Activated naive CD4-positive, alpha-beta T cell treated with anti-CD3 and anti-CD28 coated beads, Interleukin-2, amount 50 U/mL, for 72 hours (primary cell): ENCODE results near the gene CYP1A1. TPM values are rescaled to one million over a fixed set of nuclear protein-coding genes. Genes with fewer than 3 reads are reported as not detected.

Experiments used
- ATAC-seq, 2 donors: fragments of 150-1000 bp; cut with Tn5 transposase; 2 replicates each; pipeline ENCODE4 v1.10.0; 2021; ENCODE audit warnings: mild to moderate bottlenecking in 2 of 2, moderate library complexity in 2 of 2
- DNase-seq, 2 donors: peaks; one replicate each; pipeline ENCODE4 v3.0.0; 2021 to 2022; ENCODE audit warnings: low spot score in 2 of 2
- H3K27ac Mint-ChIP-seq, 2 donors: one replicate each; pipeline ENCODE4 v1.8.0; 2022; ENCODE audit warnings: mild to moderate bottlenecking in 2 of 2, mixed read lengths in 2 of 2
- H3K36me3 Mint-ChIP-seq, 2 donors: one replicate each; pipeline ENCODE4 v1.8.0; 2022; ENCODE audit warnings: mixed read lengths in 2 of 2
- H3K9me3 Mint-ChIP-seq, 2 donors: one replicate each; pipeline ENCODE4 v1.8.0; 2022; ENCODE audit warnings: mixed read lengths in 2 of 2
- total RNA-seq, 2 donors: library from RNA; stranded (reverse); gene quantifications; one replicate each; pipeline ENCODE4 v1.2.3, GENCODE V29; 2022

Gene CYP1A1
- total RNA-seq, 2 donors from 2014 or later = 2.1 to 11.4 TPM

DNA sequence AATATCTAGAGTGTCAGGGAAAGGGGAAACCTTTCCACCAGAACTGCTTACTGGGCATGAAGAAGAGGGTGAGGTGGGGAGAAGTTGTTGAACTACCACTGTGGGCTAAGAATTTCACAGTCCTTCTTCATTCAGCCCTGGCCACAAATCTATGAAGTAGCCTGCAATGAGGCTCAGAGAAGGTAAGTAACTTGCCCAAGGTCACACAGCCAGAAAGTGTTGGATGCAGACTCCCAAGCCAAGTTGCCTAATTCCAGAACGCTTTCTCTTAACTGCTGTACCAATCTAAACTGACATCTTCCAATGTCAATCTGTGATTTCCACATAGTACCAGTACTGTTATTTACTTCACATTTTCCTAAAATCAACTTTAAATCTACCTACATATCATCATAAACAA, 2.1 kb downstream of the CYP1A1 start:
- DNase-seq (peak in 1 of 2 donors; percentile 7), ATAC-seq (no peak)
- no peaks in the 10 kb centered on the region for H3K36me3 Mint-ChIP-seq
- no peaks in the 10 kb centered on the region for H3K9me3 Mint-ChIP-seq
- H3K27ac Mint-ChIP-seq = peak overlapping the region in 1 of 2 donors; percentile 10

- H3K36me3 Mint-ChIP-seq = no peaks in the 10 kb centered on the region
- H3K27ac Mint-ChIP-seq = peak overlapping the region in 1 of 2 donors; percentile 6
- ATAC-seq (no peak), DNase-seq (peak in 1 of 2 donors; percentile 31)
- H3K9me3 Mint-ChIP-seq = no peaks in the 10 kb centered on the region
Observed at GRCh38 chr15:74722591-74722990, 2.7 kb downstream of the CYP1A1 start.

- Mint-ChIP-seq H3K9me3 (no peaks in the 10 kb centered on the region), H3K36me3 (no peaks in the 10 kb centered on the region), H3K27ac (no peak overlapping the region)
- ATAC-seq (no peak), DNase-seq (no peak)
Observed at GRCh38 chr15:74716651-74717050, 8.7 kb downstream of the CYP1A1 start.

DNA sequence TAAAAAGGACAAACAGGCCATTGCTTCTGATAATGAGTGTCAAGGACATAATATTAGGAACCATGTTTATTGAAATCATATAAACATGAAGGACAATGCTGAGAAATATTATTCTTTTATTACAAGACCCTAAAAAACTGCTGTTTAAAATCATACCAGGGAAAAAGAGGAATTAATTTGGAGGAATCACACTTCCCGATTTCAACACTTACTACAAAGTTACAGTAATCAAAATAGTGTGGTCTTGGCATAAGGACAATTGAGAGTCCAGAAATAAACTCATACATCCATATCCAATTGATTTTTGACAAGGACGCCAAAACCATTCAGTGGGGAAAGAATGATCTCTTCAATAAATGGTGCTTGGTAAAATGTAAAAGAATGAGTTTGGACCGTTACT, 13.0 kb downstream of the CYP1A1 start:
- no peaks in the 10 kb centered on the region for H3K36me3 Mint-ChIP-seq
- DNase-seq = no peak
- no peak for ATAC-seq
- no peak overlapping the region for H3K27ac Mint-ChIP-seq
- H3K9me3 Mint-ChIP-seq = peaks cover 0 to 4% of the 10 kb centered on the region in 2 donors

DNA sequence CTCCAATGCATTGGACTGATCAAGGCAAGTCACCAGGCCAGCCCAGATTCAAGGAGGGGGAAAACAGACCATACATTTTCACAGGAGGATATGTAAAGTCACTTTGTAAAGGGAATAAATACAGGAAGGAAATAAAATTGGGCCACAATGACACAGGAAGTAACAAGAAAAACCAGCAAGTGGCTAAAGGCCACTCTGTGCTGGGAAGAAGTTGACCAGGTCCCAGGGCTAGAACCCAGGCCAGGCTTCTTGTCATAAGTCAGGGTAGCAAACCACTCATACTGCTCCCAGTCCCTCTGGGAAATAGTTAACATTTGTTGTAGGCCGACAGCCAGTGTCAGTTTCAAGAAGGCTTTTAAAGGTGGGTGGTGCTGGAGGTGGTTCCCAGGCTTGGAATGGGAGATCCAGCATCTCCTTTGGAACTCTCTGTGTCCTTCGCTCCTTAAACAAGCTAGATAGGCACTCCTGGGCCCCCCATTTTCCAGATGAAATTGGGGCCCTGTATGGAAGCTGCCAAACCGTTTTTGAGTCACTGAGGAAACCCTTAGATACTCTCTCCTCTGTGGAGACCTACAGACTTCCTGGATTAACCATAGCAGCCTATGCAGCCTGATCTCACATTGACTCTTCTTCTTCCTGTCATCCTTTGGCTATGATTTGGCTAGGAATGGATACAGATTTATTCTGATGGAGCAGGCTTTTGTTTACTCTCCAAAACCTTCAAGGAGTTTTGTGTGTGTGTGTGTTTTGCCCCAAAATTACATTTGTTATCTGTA, 14.8 kb downstream of the CYP1A1 start:
- Mint-ChIP-seq H3K27ac (peak overlapping the region in 1 of 2 donors; percentile 8), H3K9me3 (peaks cover 0 to 4% of the 10 kb centered on the region in 2 donors), H3K36me3 (no peaks in the 10 kb centered on the region)
- no peak for DNase-seq
- no peak for ATAC-seq

DNA sequence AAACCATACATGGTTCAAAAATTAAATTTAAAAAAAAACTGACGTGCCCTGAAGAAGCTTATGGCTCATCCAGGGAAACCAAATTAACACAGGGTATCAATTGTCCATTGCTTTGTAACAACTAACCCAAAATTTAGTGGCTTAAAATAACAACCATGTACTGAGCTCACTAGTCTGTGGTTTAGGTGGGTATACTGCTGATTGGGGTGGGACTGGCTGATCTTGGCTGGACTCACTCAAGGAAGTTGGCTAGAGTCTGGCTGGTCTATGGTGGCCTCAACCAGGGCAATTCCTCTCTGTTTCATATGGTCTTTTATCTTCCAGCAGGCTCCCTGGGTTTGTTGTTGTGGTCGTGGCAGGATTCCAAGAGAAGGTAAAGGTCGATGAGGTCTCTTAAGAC, 15.4 kb downstream of the CYP1A1 start:
- ATAC-seq (peak in 1 of 2 donors; percentile 11), DNase-seq (no peak)
- no peaks in the 10 kb centered on the region for H3K36me3 Mint-ChIP-seq
- peaks cover 0 to 4% of the 10 kb centered on the region in 2 donors for H3K9me3 Mint-ChIP-seq
- peak overlapping the region in 1 of 2 donors; percentile 8 for H3K27ac Mint-ChIP-seq

GRCh38 chr15:74709011-74709410, 16.3 kb downstream of the CYP1A1 start:
- ATAC-seq = no peak
- H3K36me3 Mint-ChIP-seq = no peaks in the 10 kb centered on the region
- peaks cover 0 to 4% of the 10 kb centered on the region in 2 donors for H3K9me3 Mint-ChIP-seq
- peak overlapping the region in 1 of 2 donors; percentile 8 for H3K27ac Mint-ChIP-seq
- no peak for DNase-seq

GRCh38 chr15:74696808-74697207, 28.5 kb downstream of the CYP1A1 start:
- ATAC-seq = no peak
- H3K9me3 Mint-ChIP-seq = no peaks in the 10 kb centered on the region
- H3K27ac Mint-ChIP-seq = peak overlapping the region; percentile 92 to 100
- DNase-seq = no peak
- peaks cover 8% of the 10 kb centered on the region in 2 donors for H3K36me3 Mint-ChIP-seq

DNA sequence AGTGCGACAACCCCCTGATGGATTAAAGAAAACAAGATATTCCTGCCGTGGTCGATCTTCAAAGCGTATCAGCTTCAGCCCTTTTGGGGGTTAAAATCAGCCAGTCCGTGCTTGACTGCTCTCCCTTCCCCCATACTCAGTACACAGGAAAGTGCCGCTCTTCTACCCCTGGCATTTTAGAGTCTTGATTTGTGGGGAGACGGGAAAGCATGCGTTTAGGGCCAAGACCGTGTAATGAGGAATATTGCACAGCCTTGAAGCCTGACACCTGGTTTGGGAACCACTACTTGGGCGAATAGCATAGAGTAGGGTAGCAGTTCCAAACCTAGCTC, 29.0 kb downstream of the CYP1A1 start:
- H3K27ac Mint-ChIP-seq = peak overlapping the region; percentile 92 to 100
- peaks cover 8% of the 10 kb centered on the region in 2 donors for H3K36me3 Mint-ChIP-seq
- DNase-seq = no peak
- ATAC-seq = peak in 1 of 2 donors; percentile 25
- no peaks in the 10 kb centered on the region for H3K9me3 Mint-ChIP-seq

DNA sequence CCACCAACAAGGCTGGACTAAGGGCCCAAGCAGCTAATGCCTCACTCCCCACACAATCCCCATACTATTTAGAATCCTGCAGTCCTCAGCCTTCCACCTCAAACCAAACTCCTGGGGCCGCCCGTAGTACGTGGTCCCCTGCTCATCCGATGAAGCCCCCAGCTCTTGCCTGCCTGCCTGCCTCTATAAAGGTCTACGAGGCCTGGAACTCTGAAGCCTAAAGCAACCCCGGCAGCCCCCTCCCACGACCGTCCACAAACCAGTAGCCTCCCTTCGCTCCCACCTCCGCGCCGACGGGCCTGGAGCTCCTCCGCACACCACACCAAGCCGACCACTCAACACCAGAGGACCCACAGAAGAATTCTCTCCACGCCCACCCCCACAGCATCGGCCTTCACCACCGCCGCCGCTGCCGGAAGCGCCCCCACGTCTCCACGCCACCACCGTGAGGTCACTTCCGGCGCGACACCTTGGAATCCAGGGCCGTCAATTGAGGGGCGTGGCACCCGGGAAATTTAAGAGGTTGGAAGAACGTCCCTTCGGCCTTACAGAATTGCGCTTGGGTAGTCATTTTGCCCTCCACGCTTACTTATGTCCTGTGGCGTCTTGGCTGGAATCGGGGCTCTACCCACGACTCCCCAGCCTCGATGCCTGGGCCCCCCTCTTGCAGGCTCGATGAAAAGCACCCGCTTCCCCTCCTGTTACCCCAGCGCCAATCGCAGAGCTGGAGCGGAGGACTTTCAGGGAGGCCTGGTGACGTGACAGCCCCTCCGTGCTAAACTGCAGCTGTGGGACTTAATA, 29.5 kb downstream of the CYP1A1 start, which contains the start of gene EDC3:
Gene EDC3, minus strand, starts transcription at position 428 of the 801 bp plus-strand sequence. CDS start 20,900 bp downstream, outside the sequence.
- DNase-seq (peak; percentile 82 to 84), ATAC-seq (peak; percentile 97)
- H3K36me3 Mint-ChIP-seq = peaks cover 8% of the 10 kb centered on the region in 2 donors
- no peaks in the 10 kb centered on the region for H3K9me3 Mint-ChIP-seq
- H3K27ac Mint-ChIP-seq = peak within 1 kb of the TSS; percentile 92 to 100

- DNase-seq = no peak
- ATAC-seq = no peak
- Mint-ChIP-seq H3K9me3 (no peaks in the 10 kb centered on the region), H3K27ac (no peak overlapping the region), H3K36me3 (peaks cover 8 to 14% of the 10 kb centered on the region in 2 donors)
Observed at GRCh38 chr15:74692327-74692726, 33.0 kb downstream of the CYP1A1 start.

- H3K36me3 Mint-ChIP-seq = peaks cover 9 to 24% of the 10 kb centered on the region in 2 donors
- ATAC-seq (peak; percentile 41 to 47), DNase-seq (no peak)
- no peak overlapping the region for H3K27ac Mint-ChIP-seq
- peaks cover 0 to 9% of the 10 kb centered on the region in 2 donors for H3K9me3 Mint-ChIP-seq
Observed at GRCh38 chr15:74683758-74684157, 41.6 kb downstream of the CYP1A1 start.

DNA sequence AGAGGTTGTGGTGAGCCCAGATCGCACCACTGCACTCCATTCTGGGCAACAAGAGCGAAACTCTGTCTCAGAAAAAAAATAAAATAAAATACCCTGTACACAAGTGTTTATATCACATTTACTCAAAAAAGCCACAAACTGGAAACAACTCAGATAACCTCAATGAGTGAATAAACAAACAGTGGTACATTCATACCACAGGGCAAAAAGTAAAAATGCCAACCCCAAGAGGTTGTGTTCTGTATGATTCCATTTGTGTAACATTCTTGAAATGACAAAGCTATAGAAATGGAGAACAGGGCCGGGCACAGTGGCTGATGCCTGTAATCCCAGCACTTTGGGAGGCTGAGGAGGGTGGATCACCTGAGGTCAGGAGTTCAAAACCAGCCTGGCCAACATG, 42.4 kb downstream of the CYP1A1 start:
- peaks cover 9 to 24% of the 10 kb centered on the region in 2 donors for H3K36me3 Mint-ChIP-seq
- peak; percentile 29 to 82 for ATAC-seq
- peaks cover 0 to 9% of the 10 kb centered on the region in 2 donors for H3K9me3 Mint-ChIP-seq
- no peak for DNase-seq
- H3K27ac Mint-ChIP-seq = peak overlapping the region in 1 of 2 donors; percentile 74

- H3K27ac Mint-ChIP-seq = no peak overlapping the region
- ATAC-seq (no peak), DNase-seq (no peak)
- H3K36me3 Mint-ChIP-seq = peaks cover 7 to 20% of the 10 kb centered on the region in 2 donors
- peaks cover 0 to 9% of the 10 kb centered on the region in 2 donors for H3K9me3 Mint-ChIP-seq
Observed at GRCh38 chr15:74680456-74680855, 44.9 kb downstream of the CYP1A1 start.

DNA sequence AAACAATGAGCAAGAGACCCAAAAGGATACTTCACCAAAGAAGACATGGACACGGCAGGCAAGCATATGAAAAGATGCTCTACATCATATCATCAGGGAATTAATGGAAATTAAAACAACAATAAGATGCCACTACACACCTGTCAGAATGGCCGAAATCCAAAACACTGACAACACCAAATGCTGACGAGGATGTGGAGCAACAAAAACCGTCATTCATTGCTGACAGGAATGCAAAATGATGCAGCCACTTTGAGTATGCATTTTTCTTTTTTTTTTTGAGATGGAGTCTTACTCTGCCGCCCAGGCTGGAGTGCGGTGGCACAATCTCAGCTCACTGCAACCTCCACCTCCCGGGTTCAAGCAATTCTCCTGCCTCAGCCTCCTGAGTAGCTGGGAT, 48.5 kb downstream of the CYP1A1 start:
- DNase-seq = no peak
- peaks cover 0 to 6% of the 10 kb centered on the region in 2 donors for H3K36me3 Mint-ChIP-seq
- no peak for ATAC-seq
- no peak overlapping the region for H3K27ac Mint-ChIP-seq
- no peaks in the 10 kb centered on the region for H3K9me3 Mint-ChIP-seq

- Mint-ChIP-seq H3K9me3 (no peaks in the 10 kb centered on the region), H3K36me3 (peaks cover 0 to 6% of the 10 kb centered on the region in 2 donors), H3K27ac (no peak overlapping the region)
- DNase-seq = no peak
- no peak for ATAC-seq
Observed at GRCh38 chr15:74674161-74674560, 51.2 kb downstream of the CYP1A1 start.

DNA sequence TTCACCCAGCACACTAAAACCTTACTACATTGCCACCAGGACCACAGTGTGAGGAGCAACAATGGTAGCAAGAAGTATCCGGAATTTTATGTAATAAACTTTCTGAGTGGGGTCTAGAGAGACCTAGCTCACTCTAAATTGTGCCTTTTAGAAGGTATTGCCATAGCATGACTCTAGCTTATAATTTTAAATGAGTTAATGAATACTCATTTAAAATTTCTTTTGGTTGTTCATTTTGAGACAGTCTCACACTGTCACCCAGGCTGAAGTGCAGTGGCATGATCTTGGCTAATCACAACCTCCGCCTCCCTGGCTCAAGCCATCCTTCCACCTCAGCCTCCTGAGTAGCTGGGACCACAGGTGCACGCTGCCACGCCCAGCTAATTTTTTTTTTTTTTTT, 55.7 kb downstream of the CYP1A1 start:
- Mint-ChIP-seq H3K9me3 (no peaks in the 10 kb centered on the region), H3K36me3 (peaks cover 0 to 6% of the 10 kb centered on the region in 2 donors), H3K27ac (no peak overlapping the region)
- ATAC-seq (no peak), DNase-seq (no peak)
